Right hindlimb (tissue), 1 donor: Measurements from ENCODE around the gene CHRNG.
A peak's percentile ranks its signal among the peaks of the same experiment; 100 is the strongest.

Experiments used
- DNase-seq: peaks from one replicate; pipeline ENCODE4 v3.0.0-alpha.2; 2018

The CHRNG gene, protein sequence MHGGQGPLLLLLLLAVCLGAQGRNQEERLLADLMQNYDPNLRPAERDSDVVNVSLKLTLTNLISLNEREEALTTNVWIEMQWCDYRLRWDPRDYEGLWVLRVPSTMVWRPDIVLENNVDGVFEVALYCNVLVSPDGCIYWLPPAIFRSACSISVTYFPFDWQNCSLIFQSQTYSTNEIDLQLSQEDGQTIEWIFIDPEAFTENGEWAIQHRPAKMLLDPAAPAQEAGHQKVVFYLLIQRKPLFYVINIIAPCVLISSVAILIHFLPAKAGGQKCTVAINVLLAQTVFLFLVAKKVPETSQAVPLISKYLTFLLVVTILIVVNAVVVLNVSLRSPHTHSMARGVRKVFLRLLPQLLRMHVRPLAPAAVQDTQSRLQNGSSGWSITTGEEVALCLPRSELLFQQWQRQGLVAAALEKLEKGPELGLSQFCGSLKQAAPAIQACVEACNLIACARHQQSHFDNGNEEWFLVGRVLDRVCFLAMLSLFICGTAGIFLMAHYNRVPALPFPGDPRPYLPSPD

DNA sequence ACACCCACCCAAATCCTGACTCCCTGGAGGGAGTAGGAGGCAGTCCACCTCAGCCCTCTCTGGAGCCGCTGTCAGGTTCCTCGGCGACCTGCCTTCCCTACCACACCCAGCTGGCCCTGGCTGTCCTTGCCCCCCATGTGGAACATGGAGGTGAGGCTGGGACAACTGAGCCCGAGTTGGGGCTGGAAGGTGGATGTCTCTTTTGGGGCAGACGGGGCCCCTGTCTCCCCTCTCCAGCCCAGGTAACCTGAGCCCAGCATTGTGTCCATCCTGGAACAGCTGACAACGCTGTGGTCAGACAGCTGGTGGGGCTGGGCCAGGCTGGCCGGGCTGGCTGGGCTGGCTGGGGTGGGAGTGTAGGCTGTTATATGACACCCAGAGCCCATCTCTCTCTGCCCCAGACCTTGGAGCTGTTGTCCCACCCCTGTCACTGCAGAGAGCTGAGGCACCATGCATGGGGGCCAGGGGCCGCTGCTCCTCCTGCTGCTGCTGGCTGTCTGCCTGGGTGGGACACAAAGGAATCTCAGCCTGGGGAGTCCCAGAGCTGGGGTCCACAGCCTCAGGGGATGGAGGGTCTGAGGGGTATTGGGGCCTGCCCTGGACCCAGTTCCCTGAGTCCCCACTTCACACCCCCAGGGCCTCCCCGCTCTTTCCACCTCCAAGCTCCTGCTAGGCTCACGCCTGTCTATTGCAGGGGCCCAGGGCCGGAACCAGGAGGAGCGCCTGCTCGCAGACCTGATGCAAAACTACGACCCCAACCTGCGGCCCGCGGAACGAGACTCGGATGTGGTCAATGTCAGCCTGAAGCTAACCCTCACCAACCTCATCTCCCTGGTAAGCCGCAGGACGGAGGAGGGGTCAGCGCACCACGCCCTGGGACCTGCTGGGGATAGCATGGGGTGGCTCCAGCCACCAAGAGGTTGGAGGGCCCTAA, at the start of gene CHRNG:
Gene CHRNG, plus strand, starts transcription at position 395 of the 934 bp plus-strand sequence. Its CDS starts 56 bp downstream, at position 451.
- peak; percentile 73 for DNase-seq

DNA sequence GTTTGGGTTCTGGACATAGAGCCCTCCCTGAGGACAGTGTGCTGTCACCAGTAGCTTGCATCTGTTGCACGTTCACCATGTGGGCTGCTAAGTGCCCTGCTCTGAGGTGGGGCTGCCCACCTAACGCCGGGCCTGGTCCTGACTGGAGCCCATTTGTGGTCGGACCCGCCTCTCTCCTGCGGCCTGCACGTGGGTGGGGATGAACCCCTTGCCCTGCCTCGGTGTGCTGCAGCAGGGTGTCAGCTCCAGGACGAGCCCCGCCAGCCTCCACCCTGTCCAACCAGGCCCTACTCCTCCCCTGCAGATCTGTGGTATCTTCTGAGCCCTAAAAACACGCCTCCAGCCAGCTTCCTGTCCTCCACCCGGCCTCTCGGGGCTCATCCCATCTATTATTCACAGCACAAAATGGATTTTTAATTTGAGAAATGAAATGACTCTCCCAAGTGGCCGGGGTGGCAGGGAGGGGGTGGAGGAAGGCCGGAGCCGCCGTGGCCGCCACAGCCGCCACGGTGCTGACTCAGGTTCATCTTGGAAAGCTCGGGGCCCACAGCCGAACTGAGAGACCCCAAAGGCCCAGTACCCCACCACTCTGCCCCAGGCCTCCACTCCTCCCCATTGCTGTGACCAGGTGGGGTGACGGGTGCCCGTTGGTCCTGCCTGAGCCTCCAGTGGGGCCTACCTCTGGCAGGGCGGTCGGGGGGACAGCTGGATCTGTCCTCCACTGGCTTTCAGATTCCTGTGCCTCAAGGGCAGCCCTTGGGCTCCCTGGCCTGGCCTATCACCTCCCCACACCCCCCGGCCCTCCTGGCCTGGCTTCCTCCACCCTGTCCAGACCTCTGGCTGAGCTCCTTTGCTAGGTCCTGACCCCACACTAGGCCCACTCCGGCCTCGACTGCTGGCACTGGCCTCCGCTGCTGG, 49.0 kb upstream of the CHRNG start:
- DNase-seq, result peak; percentile 15

DNA sequence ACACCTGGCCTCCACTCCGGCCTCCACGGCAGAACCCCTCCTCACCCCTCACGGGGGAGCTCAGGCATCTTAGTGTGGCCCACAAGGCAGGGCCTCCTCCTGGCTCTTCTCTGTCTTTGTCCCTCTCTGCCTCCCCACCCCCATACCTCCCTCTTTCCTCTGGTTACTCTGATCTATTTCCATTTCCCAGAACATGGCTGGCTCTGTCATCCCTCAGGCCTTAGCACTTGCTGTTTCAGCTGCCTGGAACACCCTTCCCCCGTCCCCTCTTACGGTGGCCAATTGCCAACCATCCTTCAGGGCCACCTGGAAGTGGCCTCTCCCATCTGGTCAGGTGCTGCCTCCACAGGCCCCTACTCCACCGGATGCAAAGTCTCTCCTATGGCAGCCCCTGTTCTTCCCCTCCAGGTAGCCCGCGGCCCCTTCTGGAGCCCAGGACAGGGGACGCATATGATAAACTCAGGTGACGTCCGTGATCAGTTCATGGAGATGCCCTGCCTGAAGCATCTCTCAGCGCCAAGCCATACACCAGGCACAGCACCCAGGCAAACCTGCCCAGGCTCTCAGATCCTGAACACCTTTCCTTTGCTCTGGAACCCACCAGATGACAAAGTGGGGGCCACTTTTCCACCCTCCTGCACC, 48.2 kb upstream of the CHRNG start:
- no peak for DNase-seq

DNA sequence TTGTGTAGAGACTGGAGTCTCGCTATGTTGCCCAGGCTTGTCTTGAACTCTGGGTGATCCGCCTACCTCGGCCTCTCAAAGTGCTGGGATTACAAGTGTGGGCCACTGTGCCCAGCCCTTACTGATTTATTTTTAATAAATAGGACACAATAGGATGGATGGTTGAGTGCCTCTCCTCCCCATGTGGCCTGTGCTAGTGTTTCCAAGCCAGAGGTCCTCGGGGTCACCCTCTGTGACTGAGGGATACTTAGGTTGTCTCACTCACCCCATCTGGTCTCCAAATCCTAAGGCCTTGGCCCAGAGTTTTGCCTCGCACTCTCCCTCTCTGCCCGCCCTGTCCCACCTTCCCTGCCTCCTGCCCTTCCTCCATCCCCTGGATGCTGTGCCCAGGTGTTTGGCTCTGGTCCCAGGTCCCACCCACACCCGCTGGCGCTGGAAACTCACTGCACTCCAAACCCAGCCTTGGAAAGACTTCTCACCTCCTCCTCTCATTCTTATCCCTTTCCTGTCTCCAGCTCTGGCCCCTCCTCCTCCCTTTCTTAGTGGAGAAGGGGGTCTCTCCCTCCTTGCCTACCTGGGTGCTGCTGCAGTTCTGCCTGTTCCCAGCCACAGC, 47.1 kb upstream of the CHRNG start:
- DNase-seq, result peak; percentile 6

DNA sequence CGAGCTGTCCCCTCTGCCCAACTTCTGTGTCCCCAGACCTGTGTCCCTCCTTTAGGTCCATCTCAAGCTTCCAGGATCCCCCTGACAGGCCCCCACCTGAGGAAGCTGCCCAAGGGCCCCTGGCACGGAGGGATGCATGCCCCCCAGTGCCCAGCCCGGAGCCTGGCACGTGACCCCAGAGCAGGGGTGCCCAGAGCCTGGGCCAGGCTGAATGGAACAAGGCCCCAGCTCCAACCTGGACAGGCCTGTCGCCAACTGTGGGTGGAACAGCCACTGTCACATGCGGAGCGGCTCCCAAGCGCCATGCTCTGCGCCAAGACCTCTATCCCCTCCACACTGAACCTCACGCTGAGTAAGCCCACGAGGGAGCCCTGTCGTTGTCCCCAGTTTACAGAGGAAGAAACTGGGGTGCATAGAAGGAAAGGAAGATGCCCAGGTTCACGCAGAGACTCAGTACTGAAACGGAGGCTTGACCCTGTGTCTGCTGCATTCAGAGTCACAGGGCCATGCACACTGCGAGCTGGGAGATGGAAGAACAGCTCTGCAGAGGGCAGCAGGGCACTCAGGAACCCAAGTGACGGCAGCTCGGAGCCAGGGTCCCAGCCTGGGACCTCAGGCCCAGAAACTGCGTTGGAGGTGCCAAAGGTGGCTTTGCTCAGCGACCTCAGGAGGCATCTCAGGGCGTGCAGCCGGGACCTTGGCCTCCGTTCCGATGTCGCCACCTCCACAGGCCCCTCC, 46.4 kb upstream of the CHRNG start:
- DNase-seq, result peak; percentile 9

DNA sequence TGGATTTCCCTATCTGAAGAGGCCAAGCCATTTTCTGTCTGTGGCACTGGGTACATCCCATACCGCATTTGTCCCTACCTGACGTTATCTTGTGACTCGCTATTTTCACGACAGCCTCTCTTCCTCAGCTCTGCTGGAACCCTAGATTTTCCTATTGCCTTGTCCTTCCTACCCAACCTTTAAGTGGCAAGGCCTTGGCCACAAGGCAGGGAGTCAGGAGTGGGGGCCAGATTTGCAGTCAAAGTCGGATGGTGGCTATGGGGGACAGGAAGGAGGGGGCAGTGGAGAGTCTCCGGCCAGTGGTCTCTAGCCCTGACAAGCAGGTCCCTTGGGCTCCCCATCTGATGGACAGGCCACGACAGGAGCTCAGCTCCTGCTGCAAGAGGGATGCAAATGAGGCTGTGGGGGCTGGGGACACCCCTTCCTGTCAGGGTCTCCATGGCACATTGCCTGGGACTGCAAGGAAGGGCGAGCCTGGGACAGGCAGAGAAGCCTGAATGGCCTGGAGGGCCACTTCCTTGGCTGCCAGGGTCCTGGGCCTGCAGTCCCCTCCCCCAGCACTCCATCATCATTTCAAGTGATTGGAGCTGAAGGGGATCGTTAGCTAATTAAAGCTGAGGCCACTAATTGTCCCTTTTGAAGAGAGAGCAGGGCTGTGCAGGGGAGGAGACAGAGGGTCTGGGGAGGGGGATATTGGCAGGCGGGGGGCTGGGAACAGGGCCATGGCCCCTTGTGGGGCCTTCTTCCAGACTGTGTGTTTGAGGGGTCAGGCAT, 45.6 kb upstream of the CHRNG start:
- DNase-seq, result no peak

DNA sequence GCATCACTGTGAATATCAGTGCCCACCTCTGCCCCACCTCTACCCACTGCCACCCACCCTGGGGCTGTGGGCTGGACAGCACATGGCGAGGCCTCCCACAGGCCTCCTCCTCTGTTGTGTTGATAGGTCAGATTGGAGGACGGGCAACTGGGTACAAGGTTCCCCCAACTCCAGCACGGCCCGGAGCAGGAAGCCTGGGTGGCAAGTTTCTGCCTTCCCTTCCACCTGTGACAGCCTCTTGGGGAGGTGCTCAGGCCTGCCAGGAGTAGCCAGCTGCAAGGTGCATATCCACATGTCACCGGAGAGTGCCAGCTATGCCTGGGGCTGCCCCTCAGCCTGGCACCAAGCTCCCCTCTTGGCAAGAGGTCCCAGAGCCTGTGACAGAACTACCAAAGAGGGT, 45.0 kb upstream of the CHRNG start:
- no peak for DNase-seq

DNA sequence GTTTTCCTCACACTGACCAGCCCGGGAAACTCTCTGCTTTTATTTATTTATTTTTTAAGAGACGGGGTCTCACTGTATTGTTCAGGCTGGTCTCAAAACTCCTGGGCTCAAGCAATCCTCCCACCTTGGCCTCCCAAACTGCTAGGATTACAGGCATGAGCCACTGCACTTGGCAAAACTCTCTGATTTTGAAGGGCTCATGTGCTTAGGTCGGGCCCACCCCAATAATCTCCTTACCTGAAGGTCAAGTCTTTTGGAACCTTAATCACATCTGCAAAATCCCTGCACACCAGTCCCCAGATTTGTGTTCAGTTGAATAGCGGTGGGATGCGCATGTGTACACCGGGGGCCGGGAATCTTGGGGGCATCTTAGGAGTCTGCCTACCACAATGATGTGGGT, 44.2 kb upstream of the CHRNG start:
- no peak for DNase-seq

DNA sequence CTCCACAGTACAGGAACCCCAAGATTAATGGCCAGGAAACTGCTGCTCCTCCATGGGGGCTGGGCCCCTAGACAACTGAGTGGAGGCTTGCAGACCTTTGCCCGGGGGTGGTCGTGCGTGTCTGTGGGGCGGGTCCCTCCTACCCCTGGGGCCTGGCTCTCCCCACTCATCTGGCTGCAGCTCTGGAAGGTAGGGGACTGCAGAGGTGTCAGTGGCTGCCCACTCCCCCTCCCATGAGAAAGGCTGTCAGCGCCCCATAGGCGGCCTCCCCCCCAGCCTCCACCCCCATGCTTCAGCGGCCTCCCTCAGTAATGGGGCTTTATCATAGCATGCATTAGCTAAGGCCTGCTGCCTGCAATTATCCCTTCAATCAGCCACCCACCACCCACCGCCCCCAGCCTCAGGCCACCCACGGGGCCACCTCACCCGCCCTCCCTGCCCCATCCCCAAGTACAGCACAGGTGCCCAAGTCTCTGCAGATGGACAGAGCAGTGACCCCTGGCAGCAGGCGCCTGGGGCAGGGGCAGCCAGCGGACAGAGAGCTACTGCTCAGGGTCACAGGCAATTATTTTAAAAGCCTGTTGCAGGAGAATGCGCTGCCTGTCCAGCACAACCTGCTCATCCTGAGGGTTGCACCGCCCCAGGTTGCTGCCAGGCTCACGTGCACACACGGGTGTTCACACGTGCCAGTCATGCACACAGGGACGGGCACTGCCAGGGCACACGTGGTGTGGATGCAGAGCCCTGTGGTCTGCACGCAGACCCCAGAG, 42.8 kb upstream of the CHRNG start:
- no peak for DNase-seq

DNA sequence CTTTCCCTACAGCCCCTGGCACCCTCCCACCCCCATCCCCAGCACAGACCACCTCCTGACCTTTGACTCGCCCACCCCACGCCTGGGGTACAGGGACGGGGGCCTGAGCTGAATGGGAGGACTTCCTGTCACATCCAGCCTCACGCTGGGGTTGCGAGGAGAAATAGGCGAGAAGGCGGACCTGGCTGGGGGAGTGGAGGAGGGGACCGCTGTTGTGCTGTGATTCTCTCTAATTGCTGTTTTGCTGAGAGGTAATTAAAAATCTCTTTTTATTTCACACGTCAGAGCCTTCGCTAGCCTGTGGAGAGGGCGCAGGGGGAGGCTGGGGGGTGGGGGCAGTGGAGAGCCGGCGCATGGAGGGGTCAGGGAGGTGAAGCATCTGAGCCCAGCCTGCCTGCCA, 42.1 kb upstream of the CHRNG start:
- DNase-seq, result no peak

DNA sequence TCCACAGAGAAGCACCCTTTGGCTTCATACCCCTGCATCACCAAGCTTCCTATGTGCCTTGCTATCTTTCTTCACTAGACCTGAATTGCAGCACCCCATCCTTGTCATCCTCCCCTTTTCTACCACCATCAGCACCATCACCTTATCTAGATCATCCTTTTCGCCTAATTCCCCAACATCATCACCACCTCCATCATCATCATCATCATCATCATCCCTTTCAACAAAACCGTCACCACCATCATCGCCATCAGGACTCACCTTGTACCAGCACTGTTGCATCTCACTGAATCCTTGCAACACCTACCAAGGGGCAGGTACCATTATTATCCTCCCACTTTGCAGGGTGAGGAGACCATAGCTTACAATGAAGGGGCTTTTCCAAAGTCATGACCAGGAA, 41.0 kb upstream of the CHRNG start:
- DNase-seq, result no peak

DNA sequence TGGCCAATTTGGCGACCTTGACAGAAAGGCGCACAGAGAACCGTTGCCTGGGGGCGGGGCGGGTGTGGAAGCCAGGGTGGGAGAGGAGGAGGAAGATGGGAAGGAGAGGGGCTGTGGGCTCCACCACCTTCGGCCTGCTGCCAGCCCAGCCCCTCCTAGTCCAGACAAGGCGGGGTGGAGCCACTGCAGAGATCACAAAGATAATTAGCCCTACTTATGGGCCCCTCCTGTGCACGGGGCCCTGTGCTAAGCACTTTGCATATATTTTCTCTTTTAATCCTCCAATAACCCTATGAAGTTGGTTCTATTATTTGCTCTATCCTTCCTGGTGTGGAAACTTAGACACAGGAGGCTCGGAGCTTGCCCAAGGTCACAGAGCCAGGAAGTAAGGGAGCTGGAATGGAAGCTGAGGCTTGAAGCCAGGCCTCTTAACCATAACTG, 38.1 kb upstream of the CHRNG start:
- no peak for DNase-seq

DNA sequence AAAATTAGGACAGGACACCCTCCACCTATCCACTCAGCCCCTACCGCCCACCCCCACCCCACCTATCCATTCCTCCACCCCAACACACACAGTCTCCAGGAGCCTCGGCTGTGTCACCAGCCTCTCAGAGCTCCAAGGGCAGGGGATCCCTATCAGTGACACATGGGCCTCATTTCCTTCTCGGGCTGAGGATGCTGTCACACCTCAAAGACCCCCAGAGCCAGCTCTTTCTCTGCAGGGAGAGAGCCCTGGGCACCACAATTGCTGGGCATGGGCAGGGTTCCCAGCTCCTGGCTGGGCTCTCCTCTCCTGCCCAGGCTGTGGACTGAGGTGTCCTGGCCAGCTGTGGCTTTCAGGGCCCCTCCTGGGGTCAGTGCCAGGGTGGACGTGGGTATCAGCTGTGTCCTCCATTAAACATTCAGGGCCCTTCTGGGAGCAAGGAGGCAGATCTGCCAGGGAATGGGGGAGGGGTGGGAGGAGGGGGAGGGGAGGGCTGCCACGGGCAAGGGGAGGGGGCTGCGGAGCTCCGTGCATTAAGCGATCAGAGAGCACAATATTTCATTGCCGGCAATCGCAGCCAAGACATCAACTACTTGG, 37.6 kb upstream of the CHRNG start:
- DNase-seq, result no peak

DNA sequence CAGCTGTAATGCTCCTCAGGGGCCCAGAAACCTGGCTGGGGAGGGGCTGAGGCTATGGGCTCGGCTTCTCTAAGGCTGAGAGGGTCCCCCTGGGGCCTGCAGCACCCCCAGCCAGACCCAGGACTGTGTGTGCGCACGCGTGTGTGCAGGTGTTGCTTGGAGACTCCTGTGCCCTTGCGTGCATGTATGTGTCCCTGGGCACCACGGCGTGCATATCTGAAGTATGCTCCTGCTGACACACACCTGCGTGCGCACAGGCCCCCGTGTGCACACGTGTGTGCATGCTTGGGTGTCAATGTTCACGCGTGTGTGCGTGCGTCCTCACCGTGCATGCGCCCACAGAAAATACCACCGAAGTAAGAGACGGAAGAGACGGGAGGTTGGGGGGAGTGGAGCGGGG, 37.0 kb upstream of the CHRNG start:
- DNase-seq, result no peak

DNA sequence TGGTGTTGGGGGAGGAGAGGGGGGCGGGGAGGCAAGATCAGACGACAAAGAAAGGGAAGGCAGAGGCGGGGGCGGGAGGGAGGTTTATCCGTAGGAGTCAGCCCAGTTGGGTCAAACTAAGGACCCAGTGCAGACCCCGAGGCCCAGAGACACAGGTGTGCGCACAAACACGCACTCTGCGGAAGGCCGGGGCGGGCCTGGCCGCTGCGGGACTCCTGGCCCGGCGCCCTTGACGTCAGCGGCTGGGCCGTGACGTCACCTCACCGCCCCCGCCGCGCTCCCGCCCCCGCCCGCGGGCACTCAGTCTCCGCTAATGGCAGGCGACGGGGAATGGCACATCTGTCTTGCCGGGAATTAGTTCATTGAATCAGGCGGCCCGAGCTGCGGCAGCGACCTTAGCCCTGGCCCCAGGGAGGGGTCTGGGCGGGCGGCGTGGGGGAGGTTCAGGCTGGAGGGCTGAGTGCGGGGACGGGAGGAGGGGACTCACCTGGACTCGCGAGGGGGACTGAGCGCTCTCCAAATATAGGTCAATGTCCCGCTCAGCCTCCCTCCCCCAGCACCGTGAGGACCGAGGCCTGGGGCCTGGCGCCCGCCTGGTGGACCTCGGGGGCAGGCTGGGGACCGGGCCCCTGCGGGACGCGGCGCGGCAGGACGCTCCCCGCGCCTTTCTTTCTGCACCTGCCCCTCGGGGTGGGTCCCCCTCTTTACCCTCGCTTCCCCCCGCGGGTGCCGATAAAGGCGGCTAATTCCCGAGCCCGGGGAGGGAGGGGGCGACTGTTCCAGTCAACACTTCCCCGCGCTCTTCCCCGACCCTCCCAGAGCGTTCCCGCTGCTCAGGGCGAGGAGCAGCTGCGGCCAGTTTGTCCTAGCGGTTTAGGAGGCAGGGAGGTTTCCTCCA, 36.3 kb upstream of the CHRNG start:
- DNase-seq, result no peak

DNA sequence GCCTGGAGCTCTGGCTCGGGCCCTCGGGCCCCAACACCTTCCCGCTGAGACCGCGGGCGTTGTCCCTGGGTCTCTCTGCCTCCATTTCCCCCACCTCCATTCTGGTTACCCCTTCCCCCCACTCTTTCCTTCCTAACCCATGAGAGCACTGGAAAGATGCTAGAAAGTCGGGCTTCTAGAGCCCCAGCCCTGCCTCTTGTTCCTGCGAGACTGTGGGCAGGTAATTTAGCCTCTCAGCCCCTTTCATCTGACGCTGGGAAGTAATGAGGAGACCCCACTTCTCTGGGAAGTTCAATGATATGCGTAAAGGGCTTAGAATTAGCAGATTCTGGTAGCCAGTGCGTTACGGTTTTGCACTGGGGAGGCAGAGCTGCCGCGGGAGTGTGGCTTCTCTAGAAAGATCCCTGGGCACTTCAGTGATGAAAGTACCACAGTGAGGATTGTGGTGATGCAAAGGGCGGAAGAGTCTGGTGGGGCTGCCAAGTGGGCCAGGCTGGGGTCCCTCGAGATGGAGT, 35.6 kb upstream of the CHRNG start:
- DNase-seq, result no peak

DNA sequence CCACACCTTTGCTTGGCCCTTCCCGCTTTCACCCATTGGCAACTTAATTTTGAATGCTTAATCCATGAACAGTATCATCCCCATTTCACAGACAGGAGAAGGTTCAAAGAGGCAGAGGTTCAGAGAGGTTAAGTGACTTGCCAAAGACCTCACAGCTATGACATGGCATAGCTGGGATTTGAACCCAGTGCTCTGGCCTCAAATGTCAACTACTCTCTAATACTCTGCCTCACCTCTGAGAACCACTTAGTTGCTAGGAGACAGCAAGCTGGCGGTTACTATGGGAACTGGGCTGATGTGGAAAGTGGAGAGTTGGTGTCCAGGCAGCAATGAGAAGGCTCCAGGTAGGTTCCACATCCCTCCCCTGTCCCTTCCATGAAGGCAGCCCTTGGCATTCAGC, 35.1 kb upstream of the CHRNG start:
- DNase-seq, result no peak
